HepG2 (cell line): ENCODE measurements around the gene GCN1. TPM values are rescaled to one million over a fixed set of nuclear protein-coding genes. Genes with fewer than 3 reads are reported as not detected.
A peak's percentile ranks its signal among the peaks of the same experiment; 100 is the strongest.

Experiments
- ATAC-seq: fragments of 200-7000 bp; cut with Tn5 transposase; 3 replicates; pipeline ENCODE4 v1.9.1; 2020; ENCODE audit warnings: mild to moderate bottlenecking, moderate library complexity
- BruUV-seq: library from RNA; stranded (reverse); fragments of 400-500 nt; replicated peaks from 2 replicates; lab custom pipeline; 2021; lab: Mats Ljungman, UMichigan
- CTCF ChIA-PET: fragments of 300-600 bp; formaldehyde crosslinking; extraction: SDS; loops from one replicate; lab custom pipeline; 2021; ENCODE audit warnings: low total read pairs, inconsistent platforms, low intra/inter-chr PET ratio; lab: Yijun Ruan, JAX
- POLR2A ChIA-PET: fragments of 350-600 bp; sonication (Branson Sonifier 250); formaldehyde crosslinking; loops from one replicate; lab custom pipeline; 2020; ENCODE audit warnings: antibody characterized with exemption, inconsistent platforms; lab: Yijun Ruan, JAX
- DNase-seq: peaks from one replicate; pipeline ENCODE4 v3.0.0-alpha.2; 2015; ENCODE audit warnings: low spot score
- FAIRE-seq: peaks from 3 replicates; lab custom pipeline; 2011; peaks lifted over from hg19 to GRCh38; lab: Jason Lieb, UNC
- H2AFZ ChIP-seq: one replicate; pipeline ENCODE4 v1.6.1; 2011; ENCODE audit warnings: low read length, inconsistent platforms
- H3K27ac ChIP-seq: fragments of 300-600 bp; 3 replicates; pipeline ENCODE4 v1.8.0; 2011; ENCODE audit warnings: mixed run types, mild to moderate bottlenecking, mixed read lengths, low read length, inconsistent platforms; ENCODE audit not compliant: insufficient read depth; ENCODE audit errors: extremely low read length
- H3K27me3 ChIP-seq, 2 experiments: fragments of 200-600 bp in 1 of 2; 2 replicates in 1 of 2; 3 replicates in 1 of 2; pipeline versions ENCODE4 v1.6.0 to v1.8.0; 2011; ENCODE audit warnings: low read length in 2 of 2, mild to moderate bottlenecking in 2 of 2, moderate library complexity in 2 of 2, inconsistent platforms in 1 of 2; ENCODE audit not compliant: insufficient read depth in 2 of 2, control insufficient read depth in 1 of 2
- H3K36me3 ChIP-seq, 2 experiments: fragments of 200-600 bp in 1 of 2; replicated peaks in 1 of 2; 2 replicates in 1 of 2; 3 replicates in 1 of 2; pipeline versions ENCODE4 v1.5.1 to v1.8.0; 2011; ENCODE audit warnings: low read length in 2 of 2, inconsistent platforms in 1 of 2; ENCODE audit not compliant: insufficient read depth in 2 of 2, control insufficient read depth in 1 of 2
- H3K4me1 ChIP-seq: 2 replicates; pipeline ENCODE4 v1.5.1; 2012; ENCODE audit warnings: low read length, inconsistent platforms; ENCODE audit not compliant: insufficient read depth
- H3K4me2 ChIP-seq: 2 replicates; pipeline ENCODE4 v1.6.0; 2011; ENCODE audit warnings: low read depth, low read length, inconsistent platforms
- H3K4me3 ChIP-seq, 3 experiments: fragments of 200-600 bp in 1 of 3; sonication (generic), shearing (Covaris generic) in 1 of 3; replicated peaks in 1 of 3; 2 replicates each; pipeline ENCODE4 v1.5.1; 2011 to 2016; ENCODE audit warnings: low read length in 3 of 3, inconsistent platforms in 2 of 3, low read depth in 2 of 3, mild to moderate bottlenecking in 2 of 3, control low read depth in 1 of 3, mixed read lengths in 1 of 3; ENCODE audit not compliant: insufficient read depth in 1 of 3
- H3K79me2 ChIP-seq: one replicate; pipeline ENCODE4 v1.6.1; 2011; ENCODE audit warnings: low read length, inconsistent platforms; ENCODE audit not compliant: insufficient read depth
- H3K9ac ChIP-seq: 2 replicates; pipeline ENCODE4 v1.6.0; 2011; ENCODE audit warnings: mild to moderate bottlenecking, low read depth, low read length, inconsistent platforms; ENCODE audit not compliant: insufficient read depth
- H3K9me3 ChIP-seq: 2 replicates; pipeline ENCODE4 v1.5.1; 2012; ENCODE audit warnings: mild to moderate bottlenecking, low read length
- H4K20me1 ChIP-seq: 2 replicates; pipeline ENCODE4 v1.6.0; 2011; ENCODE audit warnings: inconsistent platforms, mild to moderate bottlenecking, low read length, moderate library complexity; ENCODE audit not compliant: insufficient read depth
- CREB1 ChIP-seq, 2 experiments: fragments of 450-650 bp in 1 of 2; IDR thresholded peaks; 2 replicates each; pipeline ENCODE4 v1.6.1; 2016 to 2017; ENCODE audit warnings: control low read depth in 1 of 2, mild to moderate bottlenecking in 1 of 2, missing compliant biosample characterization in 1 of 2, missing genetic modification characterization in 1 of 2
- HNF4G ChIP-seq, 2 experiments: sonication (generic) in 1 of 2; formaldehyde crosslinking in 1 of 2; IDR thresholded peaks; 2 replicates each; pipeline versions ENCODE4 v1.4.0 to v1.6.1; 2011 to 2020; ENCODE audit warnings: borderline replicate concordance in 2 of 2, low read depth in 2 of 2, mild to moderate bottlenecking in 2 of 2, low read length in 1 of 2, missing genetic modification reagents in 1 of 2, moderate library complexity in 1 of 2
- SOX13 ChIP-seq, 3 experiments: fragments of 450-650 bp in 1 of 3; sonication (generic) in 1 of 3; formaldehyde crosslinking in 1 of 3; IDR thresholded peaks in 2 of 3; conservative IDR thresholded peaks in 1 of 3; 2 replicates each; pipeline versions ENCODE4 v1.5.0 to v1.6.1; 2016 to 2020; ENCODE audit warnings: antibody characterized with exemption in 1 of 3, mild to moderate bottlenecking in 1 of 3, missing compliant biosample characterization in 1 of 3, missing genetic modification reagents in 1 of 3, moderate library complexity in 1 of 3
- SPEN ChIP-seq: sonication (generic); formaldehyde crosslinking; IDR thresholded peaks from 2 replicates; pipeline ENCODE4 v1.5.1; 2020; ENCODE audit warnings: low read depth, mild to moderate bottlenecking, missing genetic modification reagents
- YEATS4 ChIP-seq: sonication (generic); formaldehyde crosslinking; IDR thresholded peaks from 2 replicates; pipeline ENCODE4 v1.4.0; 2020; ENCODE audit warnings: missing genetic modification reagents, borderline replicate concordance
- ZNF552 ChIP-seq: sonication (generic); formaldehyde crosslinking; IDR thresholded peaks from 2 replicates; pipeline ENCODE4 v1.9.0; 2022; ENCODE audit warnings: missing genetic modification reagents, mild to moderate bottlenecking, borderline replicate concordance
- ZNF660 ChIP-seq: sonication (generic); formaldehyde crosslinking; IDR thresholded peaks from 2 replicates; pipeline ENCODE4 v1.5.1; 2020; ENCODE audit warnings: mild to moderate bottlenecking, low read depth, missing genetic modification reagents, borderline replicate concordance
- WGBS: methylation state at CpG from one replicate; pipeline ENCODE4 v1.1.6; 2017; ENCODE audit warnings: low lambda C conversion rate; 5-methylcytosine and 5-hydroxymethylcytosine counted together
- in situ Hi-C: cut with HindIII; loops from 2 replicates; pipeline ENCODE4 v1.10.0; 2017; ENCODE audit warnings: low pct_unique_long_range_greater_than_20kb; ENCODE audit not compliant: extremely low pct_ligation_motif_present
- intact Hi-C: fragments of 100-400 bp; cut with micrococcal nuclease; formaldehyde crosslinking; loops from one replicate; pipeline ENCODE4 v1.10.0; 2022; ENCODE audit not compliant: unreplicated experiment
- polyA plus RNA-seq, 8 experiments: library from polyadenylated mRNA; depleted of rRNA in 3 of 8; stranded (reverse) in 7 of 8; unstranded in 1 of 8; fragments of >200 nt; fragmentation: Illumina TruSeq in 4 of 8; extraction: Trizol in 4 of 8; gene quantifications; 2 replicates each; pipeline versions ENCODE4 v1.2.1 to v1.2.3, GENCODE V29; 2011 to 2016; ENCODE audit warnings: low read depth in 4 of 8, missing spikeins in 1 of 8, mixed read lengths in 1 of 8; ENCODE audit not compliant: insufficient read depth in 1 of 8
- total RNA-seq, 5 experiments: library from RNA; depleted of rRNA; stranded (reverse); fragments of >200 nt; fragmentation: Illumina TruSeq; extraction: Trizol; gene quantifications; 2 replicates each; pipeline ENCODE4 v1.2.3, GENCODE V29; 2016; ENCODE audit warnings: low read depth in 1 of 5
- TF ChIP-seq, protein P1 (sequence below): IDR thresholded peaks from 2 replicates; pipeline ENCODE4 v1.6.1; 2016; ENCODE audit warnings: low read depth, control low read depth
- TF ChIP-seq, protein P2 (sequence below): sonication (generic); formaldehyde crosslinking; IDR thresholded peaks from 2 replicates; pipeline ENCODE4 v1.4.0; 2020; ENCODE audit warnings: low read depth, mild to moderate bottlenecking, missing genetic modification reagents

GCN1 gene
- total and polyA plus RNA-seq, 2 of the 13 experiments (the other 11 are each of a cell fraction or from before 2014, with no cell fraction given) = 58.2 to 83.0 TPM

DNA sequence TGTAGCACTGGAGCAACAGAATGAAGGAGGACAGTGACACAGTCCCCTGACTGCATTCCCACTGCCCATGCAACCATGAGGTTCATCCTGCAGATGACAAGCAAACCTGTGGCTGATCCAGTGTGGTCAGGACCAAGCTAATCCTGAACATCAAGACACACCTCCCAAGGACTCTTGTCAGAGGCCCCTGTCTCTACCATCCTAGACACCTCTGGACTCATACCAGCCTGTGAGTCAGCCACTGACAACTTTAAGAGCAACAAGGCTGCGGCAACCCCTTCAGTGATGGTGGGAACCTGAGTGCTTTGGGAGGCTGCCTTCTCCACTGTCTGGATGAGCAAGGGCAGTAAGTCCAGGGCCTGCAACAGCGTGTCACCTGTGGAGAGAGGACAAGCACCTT is 24.6 kb downstream of the GCN1 start:
- Histone ChIP-seq H3K27ac (no peak overlapping the region), H4K20me1 (no peaks in the 10 kb centered on the region), H3K4me3 (no peak overlapping the region), H3K36me3 (peaks cover 29 to 70% of the 10 kb centered on the region in 2 experiments), H3K4me2 (no peak overlapping the region), H3K79me2 (no peaks in the 10 kb centered on the region), H3K9me3 (no peaks in the 10 kb centered on the region), H3K27me3 (no peaks in the 10 kb centered on the region), H2AFZ (no peak overlapping the region), H3K9ac (no peak overlapping the region), H3K4me1 (no peaks in the 10 kb centered on the region)
- ChIA-PET POLR2A (interaction anchor here (1.9 kb wide), 1 partner anchor 31 kb away, joined by 9 read pairs; the partner anchor contains the start of gene RPLP0), CTCF (no interaction called here)
- no peak for DNase-seq
- peak; percentile 19; the same call in 1 of the 3 replicates for ATAC-seq
- in situ Hi-C loops = no loop called here
- TF ChIP-seq SOX13 (IDR thresholded peaks at IDR 0.05) (no peak), SOX13 (CRISPR knock-in tag; conservative IDR thresholded peaks at IDR 0.05 in 1 of 2, IDR thresholded peaks at IDR 0.05 in 1 of 2) (no peak), ZNF552 (no peak), CREB1 (IDR thresholded peaks at IDR 0.05) (no peak), CREB1 (CRISPR knock-in tag; IDR thresholded peaks at IDR 0.05) (no peak), YEATS4 (no peak), ZNF660 (no peak), SPEN (no peak), HNF4G (IDR thresholded peaks at IDR 0.05; ENCODE audit: borderline replicate concordance, low read depth, low read length) (no peak), HNF4G (CRISPR knock-in tag; IDR thresholded peaks at IDR 0.05; ENCODE audit: borderline replicate concordance, low read depth) (no peak)
- TF ChIP-seq, protein P1, sequence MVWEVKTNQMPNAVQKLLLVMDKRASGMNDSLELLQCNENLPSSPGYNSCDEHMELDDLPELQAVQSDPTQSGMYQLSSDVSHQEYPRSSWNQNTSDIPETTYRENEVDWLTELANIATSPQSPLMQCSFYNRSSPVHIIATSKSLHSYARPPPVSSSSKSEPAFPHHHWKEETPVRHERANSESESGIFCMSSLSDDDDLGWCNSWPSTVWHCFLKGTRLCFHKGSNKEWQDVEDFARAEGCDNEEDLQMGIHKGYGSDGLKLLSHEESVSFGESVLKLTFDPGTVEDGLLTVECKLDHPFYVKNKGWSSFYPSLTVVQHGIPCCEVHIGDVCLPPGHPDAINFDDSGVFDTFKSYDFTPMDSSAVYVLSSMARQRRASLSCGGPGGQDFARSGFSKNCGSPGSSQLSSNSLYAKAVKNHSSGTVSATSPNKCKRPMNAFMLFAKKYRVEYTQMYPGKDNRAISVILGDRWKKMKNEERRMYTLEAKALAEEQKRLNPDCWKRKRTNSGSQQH = no peak
- TF ChIP-seq, protein P2, sequence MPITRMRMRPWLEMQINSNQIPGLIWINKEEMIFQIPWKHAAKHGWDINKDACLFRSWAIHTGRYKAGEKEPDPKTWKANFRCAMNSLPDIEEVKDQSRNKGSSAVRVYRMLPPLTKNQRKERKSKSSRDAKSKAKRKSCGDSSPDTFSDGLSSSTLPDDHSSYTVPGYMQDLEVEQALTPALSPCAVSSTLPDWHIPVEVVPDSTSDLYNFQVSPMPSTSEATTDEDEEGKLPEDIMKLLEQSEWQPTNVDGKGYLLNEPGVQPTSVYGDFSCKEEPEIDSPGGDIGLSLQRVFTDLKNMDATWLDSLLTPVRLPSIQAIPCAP (CRISPR knock-in tag) = no peak
- intact Hi-C loops = no loop called here
- WGBS = 100% methylated on average over 1 of the region's 2 CpGs
- BruUV-seq = TSS peak; percentile 27
- FAIRE-seq = no peak
